HepG2 (cell line): ENCODE results near the gene SYAP1. TPM values are rescaled to one million over a fixed set of nuclear protein-coding genes. Genes with fewer than 3 reads are reported as not detected.

Source experiments
- ARID2 ChIP-seq: sonication (generic); formaldehyde crosslinking; IDR thresholded peaks from 2 replicates; pipeline ENCODE4 v1.8.1; 2022; ENCODE audit warnings: mild to moderate bottlenecking, missing genetic modification reagents, borderline replicate concordance
- CHD2 ChIP-seq: IDR thresholded peaks from 2 replicates; pipeline ENCODE4 v1.6.1; 2011; ENCODE audit warnings: low read depth, low read length, improper control_type of control experiment
- FOXK1 ChIP-seq: sonication (generic); formaldehyde crosslinking; IDR thresholded peaks from 2 replicates; pipeline ENCODE4 v1.4.0; 2020; ENCODE audit warnings: low read depth, missing genetic modification reagents, borderline replicate concordance
- GMEB1 ChIP-seq: sonication (generic); formaldehyde crosslinking; IDR thresholded peaks from 2 replicates; pipeline ENCODE4 v1.5.1; 2020; ENCODE audit warnings: missing genetic modification reagents, mild to moderate bottlenecking, borderline replicate concordance
- HES4 ChIP-seq: sonication (generic); formaldehyde crosslinking; IDR thresholded peaks from 2 replicates; pipeline ENCODE4 v1.9.0; 2021; ENCODE audit warnings: mild to moderate bottlenecking, missing genetic modification reagents, borderline replicate concordance
- HNRNPK ChIP-seq: fragments of 200-400 bp; formaldehyde crosslinking; IDR thresholded peaks from 2 replicates; pipeline ENCODE4 v1.6.1; 2018; ENCODE audit warnings: low read length, low read depth, moderate library complexity, mild to moderate bottlenecking; ENCODE audit not compliant: poor library complexity, severe bottlenecking
- KLF11 ChIP-seq: IDR thresholded peaks from 2 replicates; pipeline ENCODE4 v1.6.1; 2016; ENCODE audit warnings: missing compliant biosample characterization
- NFYB ChIP-seq: sonication (generic); formaldehyde crosslinking; IDR thresholded peaks from 2 replicates; pipeline ENCODE4 v1.4.0; 2020; ENCODE audit warnings: missing genetic modification reagents
- NFYC ChIP-seq: IDR thresholded peaks from 2 replicates; pipeline ENCODE4 v1.6.1; 2016; ENCODE audit warnings: missing genetic modification reagents, missing compliant biosample characterization
- POGZ ChIP-seq: sonication (generic); formaldehyde crosslinking; IDR thresholded peaks from 2 replicates; pipeline ENCODE4 v1.4.0; 2020; ENCODE audit warnings: mild to moderate bottlenecking, missing genetic modification reagents
- PRPF4 ChIP-seq: fragments of 200-400 bp; formaldehyde crosslinking; IDR thresholded peaks from 2 replicates; pipeline ENCODE4 v1.6.1; 2016; ENCODE audit warnings: low read length, low read depth; ENCODE audit not compliant: poor library complexity, severe bottlenecking
- SIN3B ChIP-seq: fragments of 150-350 bp; IDR thresholded peaks from 2 replicates; pipeline ENCODE4 v1.6.1; 2014; ENCODE audit warnings: low read length
- TRIM22 ChIP-seq: fragments of 450-650 bp; IDR thresholded peaks from 2 replicates; pipeline ENCODE4 v1.6.1; 2017
- ZBTB39 ChIP-seq: sonication (generic); formaldehyde crosslinking; IDR thresholded peaks from 2 replicates; pipeline ENCODE4 v1.5.0; 2020; ENCODE audit warnings: missing genetic modification reagents
- ZNF558 ChIP-seq: sonication (generic); formaldehyde crosslinking; IDR thresholded peaks from 2 replicates; pipeline ENCODE4 v1.9.0; 2022; ENCODE audit warnings: mild to moderate bottlenecking, missing genetic modification reagents, borderline replicate concordance
- ZNF777 ChIP-seq: sonication (generic); formaldehyde crosslinking; IDR thresholded peaks from 2 replicates; pipeline ENCODE4 v1.4.0; 2020; ENCODE audit warnings: missing genetic modification reagents
- ZNF879 ChIP-seq: sonication (generic); formaldehyde crosslinking; IDR thresholded peaks from 2 replicates; pipeline ENCODE4 v1.8.1; 2023; ENCODE audit warnings: missing genetic modification reagents
- ZSCAN29 ChIP-seq: sonication (generic); formaldehyde crosslinking; conservative IDR thresholded peaks from 2 replicates; pipeline ENCODE4 v1.4.0; 2020; ENCODE audit warnings: mild to moderate bottlenecking, missing genetic modification reagents
- polyA plus RNA-seq, 8 experiments: library from polyadenylated mRNA; depleted of rRNA in 3 of 8; stranded (reverse) in 7 of 8; unstranded in 1 of 8; fragments of >200 nt; fragmentation: Illumina TruSeq in 4 of 8; extraction: Trizol in 4 of 8; gene quantifications; 2 replicates each; pipeline versions ENCODE4 v1.2.1 to v1.2.3, GENCODE V29; 2011 to 2016; ENCODE audit warnings: low read depth in 4 of 8, missing spikeins in 1 of 8, mixed read lengths in 1 of 8; ENCODE audit not compliant: insufficient read depth in 1 of 8
- total RNA-seq, 5 experiments: library from RNA; depleted of rRNA; stranded (reverse); fragments of >200 nt; fragmentation: Illumina TruSeq; extraction: Trizol; gene quantifications; 2 replicates each; pipeline ENCODE4 v1.2.3, GENCODE V29; 2016; ENCODE audit warnings: low read depth in 1 of 5
- TF ChIP-seq, protein P1 (sequence below): sonication (generic); formaldehyde crosslinking; IDR thresholded peaks from 2 replicates; pipeline ENCODE4 v1.4.0; 2020; ENCODE audit warnings: mild to moderate bottlenecking, missing genetic modification reagents
- TF ChIP-seq, protein P2 (sequence below): sonication (generic); formaldehyde crosslinking; IDR thresholded peaks from 2 replicates; pipeline ENCODE4 v1.5.0; 2020; ENCODE audit warnings: missing genetic modification reagents, mild to moderate bottlenecking, borderline replicate concordance
- TF ChIP-seq, protein P3 (sequence below): sonication (generic); formaldehyde crosslinking; IDR thresholded peaks from 2 replicates; pipeline ENCODE4 v1.8.0; 2022; ENCODE audit warnings: mild to moderate bottlenecking, missing genetic modification reagents, moderate library complexity

Gene SYAP1
- total and polyA plus RNA-seq, 2 of the 13 experiments (the other 11 are each of a cell fraction or from before 2014, with no cell fraction given): 4.9 to 18.5 TPM

DNA sequence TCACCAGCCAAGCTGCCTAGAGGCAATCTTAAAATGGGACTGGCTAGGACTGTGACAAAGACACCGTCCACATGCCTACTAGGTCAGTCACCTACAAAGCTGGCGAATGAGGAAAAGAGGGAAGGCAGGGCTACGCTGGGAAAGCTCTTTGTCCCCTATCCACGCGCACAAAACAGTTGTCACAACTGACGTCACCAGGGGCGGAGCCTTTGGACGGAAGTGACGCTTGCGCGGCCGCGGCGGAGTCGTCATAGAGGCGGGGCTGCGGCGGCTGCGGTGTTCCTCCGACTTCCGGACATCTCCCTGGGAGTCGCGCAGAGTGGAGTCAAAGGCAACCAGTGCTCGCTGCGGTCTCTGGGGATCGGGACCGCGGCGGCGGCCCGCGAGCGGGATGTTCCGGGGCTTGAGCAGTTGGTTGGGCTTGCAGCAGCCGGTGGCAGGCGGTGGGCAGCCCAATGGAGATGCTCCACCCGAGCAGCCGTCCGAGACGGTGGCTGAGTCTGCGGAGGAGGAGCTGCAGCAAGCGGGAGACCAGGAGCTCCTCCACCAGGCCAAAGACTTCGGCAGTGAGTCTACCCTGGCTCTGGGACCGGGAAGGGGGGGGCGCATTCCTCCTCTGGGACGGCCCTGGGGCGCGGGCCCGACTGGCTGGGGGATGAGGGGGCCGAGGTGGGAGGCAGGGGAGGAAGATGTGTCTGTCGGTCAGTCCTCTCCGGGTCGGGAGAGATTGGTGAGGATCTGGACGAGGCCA, at the start of gene SYAP1 (continued):
- TF ChIP-seq HES4 (no peak), ZNF558 (CRISPR knock-in tag) (no peak; the same call in 1 of the 2 replicates), CHD2 (no peak), SIN3B (no peak), ZSCAN29 (0 out of 2 replicates have a peak, but pooled peaks have one; percentile 39), HNRNPK (no peak), FOXK1 (CRISPR knock-in tag) (peak; percentile 83; the same call in 1 of the 2 replicates), ZNF777 (CRISPR knock-in tag) (no peak), TRIM22 (no peak), GMEB1 (CRISPR knock-in tag) (peak; percentile 87), ARID2 (CRISPR knock-in tag) (no peak), KLF11 (CRISPR knock-in tag) (no peak), NFYC (CRISPR knock-in tag) (peak; percentile 41), POGZ (CRISPR knock-in tag) (peak; percentile 48; the same call in 1 of the 2 replicates), ZNF879 (CRISPR knock-in tag) (no peak), ZBTB39 (CRISPR knock-in tag) (no peak), NFYB (CRISPR knock-in tag) (peak; percentile 60), PRPF4 (no peak)
- TF ChIP-seq, protein P1, sequence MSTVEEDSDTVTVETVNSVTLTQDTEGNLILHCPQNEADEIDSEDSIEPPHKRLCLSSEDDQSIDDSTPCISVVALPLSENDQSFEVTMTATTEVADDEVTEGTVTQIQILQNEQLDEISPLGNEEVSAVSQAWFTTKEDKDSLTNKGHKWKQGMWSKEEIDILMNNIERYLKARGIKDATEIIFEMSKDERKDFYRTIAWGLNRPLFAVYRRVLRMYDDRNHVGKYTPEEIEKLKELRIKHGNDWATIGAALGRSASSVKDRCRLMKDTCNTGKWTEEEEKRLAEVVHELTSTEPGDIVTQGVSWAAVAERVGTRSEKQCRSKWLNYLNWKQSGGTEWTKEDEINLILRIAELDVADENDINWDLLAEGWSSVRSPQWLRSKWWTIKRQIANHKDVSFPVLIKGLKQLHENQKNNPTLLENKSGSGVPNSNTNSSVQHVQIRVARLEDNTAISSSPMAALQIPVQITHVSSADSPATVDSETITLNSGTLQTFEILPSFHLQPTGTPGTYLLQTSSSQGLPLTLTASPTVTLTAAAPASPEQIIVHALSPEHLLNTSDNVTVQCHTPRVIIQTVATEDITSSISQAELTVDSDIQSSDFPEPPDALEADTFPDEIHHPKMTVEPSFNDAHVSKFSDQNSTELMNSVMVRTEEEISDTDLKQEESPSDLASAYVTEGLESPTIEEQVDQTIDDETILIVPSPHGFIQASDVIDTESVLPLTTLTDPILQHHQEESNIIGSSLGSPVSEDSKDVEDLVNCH: no peak
- TF ChIP-seq, protein P2, sequence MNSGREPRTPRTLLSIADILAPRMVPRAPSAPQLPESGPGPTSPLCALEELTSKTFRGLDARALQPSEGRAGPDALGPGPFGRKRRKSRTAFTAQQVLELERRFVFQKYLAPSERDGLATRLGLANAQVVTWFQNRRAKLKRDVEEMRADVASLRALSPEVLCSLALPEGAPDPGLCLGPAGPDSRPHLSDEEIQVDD (CRISPR knock-in tag): no peak
- TF ChIP-seq, protein P3, sequence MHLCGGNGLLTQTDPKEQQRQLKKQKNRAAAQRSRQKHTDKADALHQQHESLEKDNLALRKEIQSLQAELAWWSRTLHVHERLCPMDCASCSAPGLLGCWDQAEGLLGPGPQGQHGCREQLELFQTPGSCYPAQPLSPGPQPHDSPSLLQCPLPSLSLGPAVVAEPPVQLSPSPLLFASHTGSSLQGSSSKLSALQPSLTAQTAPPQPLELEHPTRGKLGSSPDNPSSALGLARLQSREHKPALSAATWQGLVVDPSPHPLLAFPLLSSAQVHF (CRISPR knock-in tag): no peak
